SK-N-SH (cell line): ENCODE measurements around the gene CTNNA3.

ENCODE experiments used
- CTCF ChIP-seq: fragments of 200-600 bp; sonication (generic); IDR thresholded peaks from 2 replicates; pipeline ENCODE4 v1.6.1; 2017; ENCODE audit warnings: antibody characterized with exemption, mild to moderate bottlenecking, moderate library complexity
- POLR2AphosphoS5 ChIP-seq: IDR thresholded peaks from 2 replicates; pipeline ENCODE4 v1.6.1; 2012; ENCODE audit warnings: low read depth, low read length
- REST ChIP-seq: IDR thresholded peaks from 2 replicates; pipeline ENCODE4 v1.6.1; 2012; ENCODE audit warnings: mild to moderate bottlenecking, low read depth, low read length, moderate library complexity
- TEAD4 ChIP-seq: IDR thresholded peaks from 2 replicates; pipeline ENCODE4 v1.4.0; 2012; ENCODE audit warnings: mild to moderate bottlenecking, borderline replicate concordance; ENCODE audit not compliant: insufficient read depth

DNA sequence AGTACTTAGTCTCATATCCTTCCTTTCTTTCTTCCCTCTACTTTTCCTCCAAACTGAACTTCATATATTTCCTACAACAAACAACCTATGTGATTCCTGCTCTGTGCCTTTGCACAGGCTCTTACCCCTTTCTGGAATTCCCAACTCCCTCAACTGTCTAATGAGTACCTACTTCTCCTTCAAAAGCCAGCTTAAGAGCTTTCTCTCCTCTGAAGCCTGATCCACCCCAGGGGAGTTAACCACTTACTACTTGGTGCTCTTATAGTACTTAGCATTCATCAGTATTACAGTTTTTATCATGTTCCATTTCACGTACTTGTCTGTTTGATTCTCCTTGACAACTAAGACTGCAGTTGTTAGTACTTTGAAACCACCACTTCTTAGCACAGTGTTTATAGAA lies 524.0 kb downstream of the CTNNA3 start:
- TF ChIP-seq CTCF (no peak), POLR2AphosphoS5 (no peak), TEAD4 (no peak), REST (no peak)
